OCI-LY7 (cell line): ENCODE data around the gene NRG2. TPM values are rescaled to one million over a fixed set of nuclear protein-coding genes. Genes with fewer than 3 reads are reported as not detected.

ENCODE experiments used
- BruUV-seq: library from RNA; stranded (reverse); fragments of 400-500 nt; replicated peaks from 2 replicates; lab custom pipeline; 2021; lab: Mats Ljungman, UMichigan
- CTCF ChIA-PET: fragments of 300-600 bp; sonication (Branson Sonifier 250); formaldehyde crosslinking; loops from one replicate; lab custom pipeline; 2022; ENCODE audit warnings: antibody characterized with exemption; ENCODE audit not compliant: unreplicated experiment; lab: Charles Lee
- POLR2A ChIA-PET: fragments of 300-600 bp; sonication (Branson Sonifier 250); formaldehyde crosslinking; loops from one replicate; lab custom pipeline; 2022; ENCODE audit warnings: antibody characterized with exemption; lab: Charles Lee
- DNase-seq: peaks from one replicate; pipeline ENCODE4 v3.0.0-alpha.2; 2015; ENCODE audit warnings: low spot score
- H2AFZ ChIP-seq: fragments of 200-600 bp; sonication (generic), shearing (Covaris generic); 2 replicates; pipeline ENCODE4 v1.6.1; 2014; ENCODE audit warnings: mild to moderate bottlenecking, antibody characterized with exemption, low read length, moderate library complexity
- H3K27ac ChIP-seq: fragments of 200-600 bp; sonication (generic); 2 replicates; pipeline ENCODE4 v1.5.1; 2014; ENCODE audit warnings: mixed run types, low read depth, mild to moderate bottlenecking, moderate library complexity, low read length, inconsistent platforms; ENCODE audit not compliant: poor library complexity, severe bottlenecking
- H3K36me3 ChIP-seq: fragments of 200-600 bp; sonication (generic); 2 replicates; pipeline ENCODE4 v1.6.1; 2014; ENCODE audit warnings: mild to moderate bottlenecking, antibody characterized with exemption, low read length, moderate library complexity, mixed read lengths; ENCODE audit not compliant: insufficient read depth
- H3K4me1 ChIP-seq: fragments of 200-600 bp; sonication (generic); 2 replicates; pipeline ENCODE4 v1.5.1; 2014; ENCODE audit warnings: mild to moderate bottlenecking, low read length; ENCODE audit not compliant: insufficient read depth, poor library complexity, severe bottlenecking
- H3K4me2 ChIP-seq: fragments of 200-600 bp; sonication (generic); 2 replicates; pipeline ENCODE4 v1.6.1; 2014; ENCODE audit warnings: mild to moderate bottlenecking, low read length
- H3K4me3 ChIP-seq: fragments of 200-600 bp; sonication (generic); 2 replicates; pipeline ENCODE4 v1.5.1; 2014; ENCODE audit warnings: mild to moderate bottlenecking, low read depth, low read length; ENCODE audit not compliant: poor library complexity, severe bottlenecking
- H3K79me2 ChIP-seq: fragments of 200-600 bp; sonication (generic); 2 replicates; pipeline ENCODE4 v1.6.1; 2016; ENCODE audit warnings: low read depth, mild to moderate bottlenecking, low read length, moderate library complexity, mixed read lengths; ENCODE audit not compliant: insufficient read depth
- H3K9me2 ChIP-seq: fragments of 200-600 bp; sonication (generic); 2 replicates; pipeline ENCODE4 v1.6.1; 2016; ENCODE audit warnings: mild to moderate bottlenecking, low read length, mixed read lengths; ENCODE audit not compliant: insufficient read depth
- H3K9me3 ChIP-seq: fragments of 200-600 bp; sonication (generic); 2 replicates; pipeline ENCODE4 v1.6.1; 2014; ENCODE audit warnings: mild to moderate bottlenecking, mixed run types, low read length, mixed read lengths
- H4K20me1 ChIP-seq: fragments of 200-600 bp; sonication (generic); 2 replicates; pipeline ENCODE4 v1.6.1; 2014; ENCODE audit warnings: mild to moderate bottlenecking, antibody characterized with exemption, low read length, moderate library complexity, mixed read lengths; ENCODE audit not compliant: insufficient read depth
- EZH2phosphoT487 ChIP-seq: fragments of 200-600 bp; sonication (generic); IDR thresholded peaks from 2 replicates; pipeline ENCODE4 v1.6.1; 2018; ENCODE audit warnings: low read depth, borderline replicate concordance, mild to moderate bottlenecking, mixed run types, antibody characterized with exemption, low read length, moderate library complexity, mixed read lengths
- intact Hi-C: fragments of 100-400 bp; cut with micrococcal nuclease; formaldehyde crosslinking; loops from one replicate; pipeline ENCODE4 v1.10.0; 2022; ENCODE audit not compliant: unreplicated experiment
- total RNA-seq, 2 experiments: library from RNA; depleted of rRNA in 1 of 2; stranded (reverse); fragments of >200 nt in 1 of 2; shearing (Covaris generic) in 1 of 2; gene quantifications; 2 replicates each; pipeline ENCODE4 v1.2.3, GENCODE V29; 2014 to 2022
- TF ChIP-seq, protein P1 (sequence below): fragments of 200-600 bp; sonication (generic); conservative IDR thresholded peaks from 2 replicates; pipeline ENCODE4 v1.5.1; 2014; ENCODE audit warnings: mild to moderate bottlenecking, antibody characterized with exemption, low read length, moderate library complexity, mixed read lengths

Gene NRG2
- total RNA-seq, 2 experiments from 2014 or later: 1.7 TPM; not detected in 1

DNA sequence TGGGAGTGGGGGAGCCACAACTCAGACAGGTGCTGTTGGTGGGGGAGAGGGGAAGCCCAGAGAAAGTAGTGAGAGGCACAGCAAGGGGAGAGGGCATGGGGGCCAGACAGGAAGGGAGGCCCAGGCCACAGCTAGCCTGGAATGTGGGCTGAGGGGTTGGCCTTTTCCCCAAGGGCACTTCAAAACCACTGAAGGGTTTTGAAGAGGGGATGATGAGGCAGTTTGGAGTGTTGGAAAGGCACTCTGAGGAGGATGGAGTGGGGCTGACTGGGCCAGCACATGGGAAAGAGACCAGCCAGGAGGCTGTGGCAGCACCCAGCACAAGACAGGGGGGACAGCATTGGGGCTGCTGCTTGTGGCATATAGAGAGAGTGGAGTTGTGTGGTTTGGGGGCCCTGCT is 243.7 kb downstream of the NRG2 start:
- H3K79me2 ChIP-seq: no peaks in the 10 kb centered on the region
- intact Hi-C loops: no loop called here
- TF ChIP-seq, protein P1, sequence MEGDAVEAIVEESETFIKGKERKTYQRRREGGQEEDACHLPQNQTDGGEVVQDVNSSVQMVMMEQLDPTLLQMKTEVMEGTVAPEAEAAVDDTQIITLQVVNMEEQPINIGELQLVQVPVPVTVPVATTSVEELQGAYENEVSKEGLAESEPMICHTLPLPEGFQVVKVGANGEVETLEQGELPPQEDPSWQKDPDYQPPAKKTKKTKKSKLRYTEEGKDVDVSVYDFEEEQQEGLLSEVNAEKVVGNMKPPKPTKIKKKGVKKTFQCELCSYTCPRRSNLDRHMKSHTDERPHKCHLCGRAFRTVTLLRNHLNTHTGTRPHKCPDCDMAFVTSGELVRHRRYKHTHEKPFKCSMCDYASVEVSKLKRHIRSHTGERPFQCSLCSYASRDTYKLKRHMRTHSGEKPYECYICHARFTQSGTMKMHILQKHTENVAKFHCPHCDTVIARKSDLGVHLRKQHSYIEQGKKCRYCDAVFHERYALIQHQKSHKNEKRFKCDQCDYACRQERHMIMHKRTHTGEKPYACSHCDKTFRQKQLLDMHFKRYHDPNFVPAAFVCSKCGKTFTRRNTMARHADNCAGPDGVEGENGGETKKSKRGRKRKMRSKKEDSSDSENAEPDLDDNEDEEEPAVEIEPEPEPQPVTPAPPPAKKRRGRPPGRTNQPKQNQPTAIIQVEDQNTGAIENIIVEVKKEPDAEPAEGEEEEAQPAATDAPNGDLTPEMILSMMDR: no peak
- TF ChIP-seq EZH2phosphoT487: no peak
- BruUV-seq: no TSS peak
- no peaks in the 10 kb centered on the region for H3K36me3 ChIP-seq
- no peaks in the 10 kb centered on the region for H4K20me1 ChIP-seq
- H2AFZ ChIP-seq: no peak overlapping the region
- ChIA-PET CTCF (interaction anchor here (1.0 kb wide), 1 partner anchor 12 kb away, joined by 3 read pairs; no protein-coding TSS in a partner anchor), POLR2A (interaction anchor here (0.6 kb wide), 1 partner anchor 201 kb away, joined by 3 read pairs; no protein-coding TSS in a partner anchor)
- H3K27ac ChIP-seq: no peak overlapping the region
- no peaks in the 10 kb centered on the region for H3K9me2 ChIP-seq
- no peak for DNase-seq
- no peak overlapping the region for H3K4me2 ChIP-seq
- no peaks in the 10 kb centered on the region for H3K4me1 ChIP-seq
- no peak overlapping the region for H3K4me3 ChIP-seq
- H3K9me3 ChIP-seq: no peaks in the 10 kb centered on the region

DNA sequence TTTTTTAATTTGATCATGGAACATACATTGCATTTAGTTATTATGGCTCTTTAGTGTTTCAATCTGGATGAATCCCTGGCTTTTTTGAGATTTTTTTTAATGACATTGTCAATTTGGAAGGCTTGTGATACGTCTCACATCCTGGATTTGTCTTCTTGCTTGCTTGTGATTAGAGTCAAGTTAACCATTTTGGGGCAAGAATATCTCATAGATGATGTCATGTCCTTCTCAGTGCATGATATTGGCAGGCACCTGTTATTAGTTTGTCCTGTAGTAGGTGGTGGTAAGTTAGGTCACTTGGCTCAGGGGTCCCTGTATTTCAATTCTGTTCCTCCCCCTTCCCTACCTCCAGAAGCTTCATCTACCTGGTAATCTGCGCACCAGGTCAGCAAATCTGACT is 244.2 kb downstream of the NRG2 start:
- ChIA-PET CTCF (interaction anchor here (1.0 kb wide), 1 partner anchor 12 kb away, joined by 3 read pairs; no protein-coding TSS in a partner anchor), POLR2A (interaction anchor here (0.6 kb wide), 1 partner anchor 201 kb away, joined by 3 read pairs; no protein-coding TSS in a partner anchor)
- H3K79me2 ChIP-seq: no peaks in the 10 kb centered on the region
- H4K20me1 ChIP-seq: no peaks in the 10 kb centered on the region
- TF ChIP-seq, protein P1: no peak
- TF ChIP-seq EZH2phosphoT487: no peak
- no peak overlapping the region for H3K27ac ChIP-seq
- H3K4me2 ChIP-seq: no peak overlapping the region
- no peak overlapping the region for H3K4me3 ChIP-seq
- no peaks in the 10 kb centered on the region for H3K9me3 ChIP-seq
- H3K9me2 ChIP-seq: no peaks in the 10 kb centered on the region
- no peaks in the 10 kb centered on the region for H3K4me1 ChIP-seq
- BruUV-seq: no TSS peak
- H3K36me3 ChIP-seq: no peaks in the 10 kb centered on the region
- DNase-seq: no peak
- H2AFZ ChIP-seq: no peak overlapping the region
- intact Hi-C loops: no loop called here

GRCh38 chr5:139797856-139798510 is 245.1 kb downstream of the NRG2 start:
- Histone ChIP-seq H3K36me3 (no peaks in the 10 kb centered on the region), H3K9me3 (no peaks in the 10 kb centered on the region), H3K27ac (no peak overlapping the region), H3K4me3 (no peak overlapping the region), H3K9me2 (no peaks in the 10 kb centered on the region), H3K4me2 (no peak overlapping the region), H4K20me1 (no peaks in the 10 kb centered on the region), H3K4me1 (no peaks in the 10 kb centered on the region), H3K79me2 (no peaks in the 10 kb centered on the region), H2AFZ (no peak overlapping the region)
- CTCF ChIA-PET: interaction anchor here (1.0 kb wide), 1 partner anchor 11 kb away, joined by 3 read pairs; no protein-coding TSS in a partner anchor
- POLR2A ChIA-PET: interaction anchor here (0.5 kb wide), 1 partner anchor 181 kb away, joined by 3 read pairs; no protein-coding TSS in a partner anchor
- TF ChIP-seq, protein P1: no peak
- no peak for TF ChIP-seq EZH2phosphoT487
- no peak for DNase-seq
- intact Hi-C loops: no loop called here
- no TSS peak for BruUV-seq
